Measurements from ENCODE around the gene FGGY.

- no peak for TF ChIP-seq CTCF (IDR thresholded peaks at IDR 0.05)
- no peak for TF ChIP-seq EZH2 (IDR thresholded peaks at IDR 0.05; ENCODE audit: borderline replicate concordance, insufficient read depth, low read depth, low read length, poor library complexity, severe bottlenecking)
Observed at GRCh38 chr1:59292562-59292961, 4.3 kb upstream of the FGGY start.
